SK-N-MC (cell line): ENCODE data around the gene KLC4.

ENCODE experiments used
- EZH2 ChIP-seq: fragments of 200-600 bp; sonication (generic); IDR thresholded peaks from one replicate; pipeline ENCODE4 v1.6.1; 2017; ENCODE audit warnings: antibody characterized with exemption
- FOXP2 ChIP-seq: optimal IDR thresholded peaks from 2 replicates; pipeline ENCODE3; 2011; ENCODE audit warnings: mild to moderate bottlenecking, moderate library complexity; ENCODE audit not compliant: insufficient read depth; ENCODE audit errors: extremely low read length, control extremely low read depth
- POLR2AphosphoS5 ChIP-seq: IDR thresholded peaks from 2 replicates; pipeline ENCODE4 v1.6.1; 2012; ENCODE audit warnings: mild to moderate bottlenecking, low read depth, low read length, borderline replicate concordance

DNA sequence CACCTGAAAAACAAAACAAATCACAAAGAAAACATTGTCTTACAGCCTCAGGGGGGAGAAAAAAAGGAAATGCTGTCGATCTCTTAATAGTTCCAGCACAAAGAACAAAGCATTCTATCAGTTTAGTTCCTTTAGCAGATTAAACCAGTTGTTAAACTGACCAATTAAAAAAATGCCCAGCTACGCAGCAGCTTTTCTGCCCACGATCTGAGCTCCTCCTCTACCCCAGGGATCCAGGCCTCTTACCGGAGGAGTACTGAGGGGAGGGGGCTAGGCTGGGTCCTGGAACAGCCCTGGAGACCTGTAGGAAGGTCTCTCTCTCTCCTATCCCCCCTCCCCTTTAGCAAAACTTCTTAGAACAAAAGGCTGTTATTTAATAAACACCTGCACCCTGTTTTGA is 30.0 kb downstream of the KLC4 start:
- TF ChIP-seq EZH2: no peak
- no peak for TF ChIP-seq POLR2AphosphoS5
- TF ChIP-seq FOXP2: no peak
